Non-pigmented ciliary epithelial cell (primary cell): Measurements from ENCODE around the gene PPFIA3.
"Not testable (repeated sequence)": the region's sequence is repeated elsewhere in the genome, so short reads cannot be mapped to it uniquely, and the experiment has no call there.

ENCODE experiments used
- DNase-seq: peaks from one replicate; pipeline ENCODE4 v3.0.0-alpha.2; 2010; ENCODE audit warnings: low read depth

The PPFIA3 gene

GRCh38 chr19:49119411-49120324 is at the start of gene PPFIA3:
PPFIA3 (plus strand) TSS chr19:49119544; CDS start chr19:49127874, 8,330 bp downstream.
- DNase-seq = no peak

- no peak for DNase-seq
Measured at GRCh38 chr19:49070416-49070815, 48.9 kb upstream of the PPFIA3 start.

- no peak for DNase-seq
Measured at GRCh38 chr19:49071860-49072547, 47.3 kb upstream of the PPFIA3 start.

GRCh38 chr19:49073514-49074378 is 45.6 kb upstream of the PPFIA3 start:
- no peak for DNase-seq

- DNase-seq = not testable (repeated sequence)
Measured at GRCh38 chr19:49074869-49075268, 44.5 kb upstream of the PPFIA3 start.

- no peak for DNase-seq
Measured at GRCh38 chr19:49080392-49080791, 39.0 kb upstream of the PPFIA3 start.

GRCh38 chr19:49081273-49081672 is 38.1 kb upstream of the PPFIA3 start:
- no peak for DNase-seq

GRCh38 chr19:49084206-49085019 is 34.9 kb upstream of the PPFIA3 start:
- DNase-seq = no peak

- peak; percentile 94 for DNase-seq
Measured at GRCh38 chr19:49085020-49085867, 34.1 kb upstream of the PPFIA3 start, which contains the start of gene SNRNP70. SNRNP70 (plus strand) TSS chr19:49085451; CDS start chr19:49086415, 964 bp downstream.

GRCh38 chr19:49085868-49086232 is 33.5 kb upstream of the PPFIA3 start:
- DNase-seq = no peak

- DNase-seq = no peak
Measured at GRCh38 chr19:49086296-49086695, 33.0 kb upstream of the PPFIA3 start.

- no peak for DNase-seq
Measured at GRCh38 chr19:49091391-49092038, 27.8 kb upstream of the PPFIA3 start.

GRCh38 chr19:49092686-49093085 is 26.7 kb upstream of the PPFIA3 start:
- DNase-seq = no peak

- DNase-seq = no peak
Measured at GRCh38 chr19:49094505-49095482, 24.6 kb upstream of the PPFIA3 start.

- no peak for DNase-seq
Measured at GRCh38 chr19:49097453-49098288, 21.7 kb upstream of the PPFIA3 start.

- DNase-seq = no peak
Measured at GRCh38 chr19:49098795-49099194, 20.5 kb upstream of the PPFIA3 start.

- DNase-seq = no peak
Measured at GRCh38 chr19:49101160-49101559, 18.2 kb upstream of the PPFIA3 start.

GRCh38 chr19:49102303-49102702 is 17.0 kb upstream of the PPFIA3 start:
- no peak for DNase-seq
